ENCODE results near the gene RHOD. TPM values are rescaled to one million over a fixed set of nuclear protein-coding genes. Genes with fewer than 3 reads are reported as not detected.

Gene RHOD
- total RNA-seq, 1 donor from 2014 or later: 1.7 TPM

- H3K4me3 Mint-ChIP-seq: no peak overlapping the region
- no peaks in the 10 kb centered on the region for H3K9me3 Mint-ChIP-seq
- DNase-seq (ENCODE audit: low read depth, low spot score): no peak
- peaks cover 6% of the 10 kb centered on the region for H3K4me1 Mint-ChIP-seq
- no peak overlapping the region for H3K27ac Mint-ChIP-seq (ENCODE audit: unreplicated experiment)
- H3K36me3 Mint-ChIP-seq (ENCODE audit: low read depth): no peaks in the 10 kb centered on the region
- TF ChIP-seq CTCF (conservative IDR thresholded peaks at IDR 0.05): no peak
- H3K27me3 Mint-ChIP-seq (ENCODE audit: low read depth): peaks cover 48% of the 10 kb centered on the region
Observed at GRCh38 chr11:67027483-67027930, 29.1 kb upstream of the RHOD start.

GRCh38 chr11:67027943-67028542 is 28.6 kb upstream of the RHOD start:
- Mint-ChIP-seq H3K4me3 (no peak overlapping the region), H3K4me1 (peaks cover 4% of the 10 kb centered on the region), H3K27me3 (ENCODE audit: low read depth) (peaks cover 43% of the 10 kb centered on the region), H3K9me3 (no peaks in the 10 kb centered on the region), H3K36me3 (ENCODE audit: low read depth) (no peaks in the 10 kb centered on the region), H3K27ac (ENCODE audit: unreplicated experiment) (no peak overlapping the region)
- DNase-seq (ENCODE audit: low read depth, low spot score): no peak
- no peak for TF ChIP-seq CTCF (conservative IDR thresholded peaks at IDR 0.05)

GRCh38 chr11:67029146-67029545 is 27.5 kb upstream of the RHOD start:
- no peak for TF ChIP-seq CTCF (conservative IDR thresholded peaks at IDR 0.05)
- no peak for DNase-seq (ENCODE audit: low read depth, low spot score)
- Mint-ChIP-seq H3K9me3 (no peaks in the 10 kb centered on the region), H3K4me3 (no peak overlapping the region), H3K27ac (ENCODE audit: unreplicated experiment) (no peak overlapping the region), H3K4me1 (no peaks in the 10 kb centered on the region), H3K36me3 (ENCODE audit: low read depth) (no peaks in the 10 kb centered on the region), H3K27me3 (ENCODE audit: low read depth) (peaks cover 35% of the 10 kb centered on the region)

- DNase-seq (ENCODE audit: low read depth, low spot score): no peak
- Mint-ChIP-seq H3K4me1 (no peaks in the 10 kb centered on the region), H3K4me3 (no peak overlapping the region), H3K27me3 (ENCODE audit: low read depth) (peaks cover 19% of the 10 kb centered on the region), H3K9me3 (no peaks in the 10 kb centered on the region), H3K36me3 (ENCODE audit: low read depth) (no peaks in the 10 kb centered on the region), H3K27ac (ENCODE audit: unreplicated experiment) (no peak overlapping the region)
- TF ChIP-seq CTCF (conservative IDR thresholded peaks at IDR 0.05): no peak
Observed at GRCh38 chr11:67030976-67031375, 25.7 kb upstream of the RHOD start.

- H3K9me3 Mint-ChIP-seq: no peaks in the 10 kb centered on the region
- TF ChIP-seq CTCF (conservative IDR thresholded peaks at IDR 0.05): no peak
- peaks cover 11% of the 10 kb centered on the region for H3K27me3 Mint-ChIP-seq (ENCODE audit: low read depth)
- no peaks in the 10 kb centered on the region for H3K4me1 Mint-ChIP-seq
- H3K4me3 Mint-ChIP-seq: no peak overlapping the region
- no peak overlapping the region for H3K27ac Mint-ChIP-seq (ENCODE audit: unreplicated experiment)
- no peak for DNase-seq (ENCODE audit: low read depth, low spot score)
- no peaks in the 10 kb centered on the region for H3K36me3 Mint-ChIP-seq (ENCODE audit: low read depth)
Observed at GRCh38 chr11:67031791-67032561, 24.7 kb upstream of the RHOD start.

Measured in neural crest cell (in vitro differentiated cells).